MM.1S (cell line): Measurements from ENCODE around the gene MAGEA8.

Experiments used
- EZH2 ChIP-seq: fragments of 300-600 bp; sonication (generic); optimal IDR thresholded peaks from 2 replicates; pipeline ENCODE3; 2017; ENCODE audit warnings: low read depth, mild to moderate bottlenecking, antibody characterized with exemption, low read length, mixed read lengths
- EZH2phosphoT487 ChIP-seq: fragments of 300-600 bp; sonication (generic); IDR thresholded peaks from 2 replicates; pipeline ENCODE4 v1.6.1; 2018; ENCODE audit warnings: antibody characterized with exemption, low read length
- TF ChIP-seq, protein P1 (sequence below): fragments of 300-600 bp; sonication (generic); IDR thresholded peaks from 2 replicates; pipeline ENCODE4 v1.5.1; 2016; ENCODE audit warnings: antibody characterized with exemption, low read length, mixed read lengths

GRCh38 chrX:149870840-149871239, 10.1 kb upstream of the MAGEA8 start:
- TF ChIP-seq, protein P1, sequence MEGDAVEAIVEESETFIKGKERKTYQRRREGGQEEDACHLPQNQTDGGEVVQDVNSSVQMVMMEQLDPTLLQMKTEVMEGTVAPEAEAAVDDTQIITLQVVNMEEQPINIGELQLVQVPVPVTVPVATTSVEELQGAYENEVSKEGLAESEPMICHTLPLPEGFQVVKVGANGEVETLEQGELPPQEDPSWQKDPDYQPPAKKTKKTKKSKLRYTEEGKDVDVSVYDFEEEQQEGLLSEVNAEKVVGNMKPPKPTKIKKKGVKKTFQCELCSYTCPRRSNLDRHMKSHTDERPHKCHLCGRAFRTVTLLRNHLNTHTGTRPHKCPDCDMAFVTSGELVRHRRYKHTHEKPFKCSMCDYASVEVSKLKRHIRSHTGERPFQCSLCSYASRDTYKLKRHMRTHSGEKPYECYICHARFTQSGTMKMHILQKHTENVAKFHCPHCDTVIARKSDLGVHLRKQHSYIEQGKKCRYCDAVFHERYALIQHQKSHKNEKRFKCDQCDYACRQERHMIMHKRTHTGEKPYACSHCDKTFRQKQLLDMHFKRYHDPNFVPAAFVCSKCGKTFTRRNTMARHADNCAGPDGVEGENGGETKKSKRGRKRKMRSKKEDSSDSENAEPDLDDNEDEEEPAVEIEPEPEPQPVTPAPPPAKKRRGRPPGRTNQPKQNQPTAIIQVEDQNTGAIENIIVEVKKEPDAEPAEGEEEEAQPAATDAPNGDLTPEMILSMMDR, result no peak
- TF ChIP-seq EZH2 (no peak), EZH2phosphoT487 (no peak)
